Measurements from ENCODE around the gene FUT3. TPM values are rescaled to one million over a fixed set of nuclear protein-coding genes. Genes with fewer than 3 reads are reported as not detected.
"Not testable (repeated sequence)": the region's sequence is repeated elsewhere in the genome, so short reads cannot be mapped to it uniquely, and the experiment has no call there.

The FUT3 gene
- total RNA-seq, 1 donor from 2014 or later, result 32.0 TPM

DNA sequence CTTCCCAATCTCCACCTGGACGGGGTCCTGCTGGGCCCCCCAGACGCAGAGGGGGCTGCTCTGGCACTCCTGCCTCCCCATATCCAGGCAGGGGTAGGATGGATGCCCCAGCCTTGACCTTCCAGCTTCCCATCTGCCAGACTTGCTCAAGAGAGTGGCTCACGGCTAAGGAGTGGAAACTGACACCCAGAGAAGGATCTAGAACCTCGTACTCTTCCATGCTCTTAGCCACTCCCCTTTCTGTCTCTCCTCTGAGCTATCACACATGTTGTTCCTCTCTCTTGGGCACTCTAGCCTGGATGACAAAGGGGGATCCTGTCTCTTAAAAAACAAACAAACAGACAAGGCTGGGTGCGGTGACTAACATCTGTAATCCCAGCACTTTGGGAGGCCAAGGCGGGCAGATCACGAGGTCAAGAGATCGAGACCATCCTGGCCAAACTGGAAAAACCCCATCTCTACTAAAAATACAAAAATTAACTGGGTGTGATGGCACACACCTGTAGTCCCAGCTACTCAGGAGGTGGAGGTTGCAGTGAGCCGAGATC is 31.2 kb upstream of the FUT3 start:
- DNase-seq (ENCODE audit: low spot score), result no peak

DNA sequence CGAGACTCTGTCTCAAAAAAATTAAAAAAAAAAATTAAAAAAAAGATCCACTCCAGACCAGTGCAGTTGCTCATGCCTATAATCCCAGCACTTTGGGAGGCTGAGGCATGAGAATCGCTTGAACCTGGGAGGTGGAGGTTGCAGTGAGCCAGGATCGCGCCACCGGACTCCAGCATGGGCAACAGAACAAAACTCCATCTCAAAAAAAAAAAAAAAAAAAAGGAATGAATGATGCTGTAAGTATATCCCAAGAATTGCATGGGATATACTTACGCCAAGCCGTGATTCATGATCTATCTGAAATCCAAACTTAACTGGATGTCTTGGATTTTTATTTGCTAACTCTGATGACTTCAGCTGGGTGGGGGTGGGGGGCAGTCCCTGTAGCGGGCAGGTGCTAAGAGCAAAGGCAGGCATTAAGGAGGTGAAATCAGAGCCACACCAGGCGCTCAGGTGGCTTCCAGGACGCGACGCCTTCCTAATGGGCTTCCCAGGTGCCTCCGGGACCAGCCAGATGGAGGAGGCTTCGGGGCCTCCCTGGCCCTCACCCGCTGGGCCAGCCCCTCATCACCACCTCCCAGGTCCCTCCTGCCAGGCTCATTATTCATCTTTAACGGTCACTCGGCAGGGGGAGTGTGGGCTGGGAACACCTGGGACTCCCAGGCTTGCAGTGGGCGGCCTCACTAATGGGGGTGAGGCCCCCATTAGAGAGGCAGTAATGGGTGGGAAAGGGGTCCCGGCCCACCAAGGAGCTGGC is 30.5 kb upstream of the FUT3 start:
- DNase-seq (ENCODE audit: low spot score), result no peak

DNA sequence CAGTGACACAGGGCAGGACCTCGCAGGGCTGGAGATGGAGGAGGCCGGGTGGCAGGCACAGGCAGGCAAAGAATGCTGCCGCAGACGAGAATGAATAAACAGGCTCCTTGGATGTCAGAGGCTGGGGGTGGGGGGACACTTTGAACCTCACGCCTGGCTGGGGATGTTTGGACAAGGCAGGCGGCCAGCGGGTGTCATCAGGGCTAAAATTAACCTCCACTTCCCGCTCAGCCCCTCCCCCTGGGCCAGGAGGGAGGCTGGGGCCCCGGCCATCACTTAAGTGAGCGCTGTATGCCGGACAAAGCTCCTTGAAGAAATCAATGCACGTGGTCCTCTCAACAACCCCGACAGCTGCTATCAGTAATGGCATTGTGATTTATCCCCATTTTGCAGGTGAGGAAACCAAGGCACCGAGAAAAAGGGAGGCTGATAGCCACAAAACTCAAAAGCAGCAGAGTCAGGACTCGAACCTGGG is 29.4 kb upstream of the FUT3 start:
- peak; percentile 88 for DNase-seq (ENCODE audit: low spot score)

DNA sequence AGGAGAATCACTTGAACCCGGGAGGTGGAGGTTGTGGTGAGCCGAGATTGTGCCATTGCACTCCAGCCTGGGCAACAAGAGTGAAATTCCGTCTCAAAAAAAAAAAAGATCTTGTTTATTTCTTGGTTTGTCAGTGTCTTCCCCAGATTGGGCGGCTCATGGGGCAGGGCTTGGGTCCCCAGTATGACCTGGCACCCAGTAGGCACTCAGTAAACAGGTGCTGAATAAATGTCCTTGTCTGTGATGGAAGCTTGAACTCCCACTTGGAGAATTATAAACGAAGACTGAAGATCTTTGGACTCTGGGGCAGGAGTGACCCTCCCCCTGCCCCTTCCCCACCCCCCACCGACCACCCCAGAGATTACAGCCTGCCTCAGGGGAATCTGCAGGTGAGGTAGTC is 28.9 kb upstream of the FUT3 start:
- DNase-seq (ENCODE audit: low spot score), result no peak

DNA sequence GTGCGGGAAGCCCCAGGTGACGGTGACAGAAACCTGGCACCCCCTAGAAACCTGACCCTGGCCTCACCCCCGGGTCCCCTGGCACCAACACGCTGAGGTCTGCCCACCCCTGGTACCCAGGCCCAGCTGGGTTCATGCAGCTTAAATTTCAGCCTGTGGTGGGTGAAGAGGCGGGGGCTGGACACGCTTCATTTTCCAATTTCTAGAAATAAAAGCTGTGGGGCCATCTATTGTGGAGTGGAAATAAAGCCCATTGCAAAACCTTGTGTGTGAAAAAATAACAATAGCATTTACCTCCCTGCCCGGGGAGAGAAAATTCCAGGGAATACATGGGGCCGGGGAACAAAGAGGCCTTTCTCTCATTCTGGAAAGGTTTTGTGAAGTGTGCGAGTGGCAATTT is 26.6 kb upstream of the FUT3 start:
- no peak for DNase-seq (ENCODE audit: low spot score)

DNA sequence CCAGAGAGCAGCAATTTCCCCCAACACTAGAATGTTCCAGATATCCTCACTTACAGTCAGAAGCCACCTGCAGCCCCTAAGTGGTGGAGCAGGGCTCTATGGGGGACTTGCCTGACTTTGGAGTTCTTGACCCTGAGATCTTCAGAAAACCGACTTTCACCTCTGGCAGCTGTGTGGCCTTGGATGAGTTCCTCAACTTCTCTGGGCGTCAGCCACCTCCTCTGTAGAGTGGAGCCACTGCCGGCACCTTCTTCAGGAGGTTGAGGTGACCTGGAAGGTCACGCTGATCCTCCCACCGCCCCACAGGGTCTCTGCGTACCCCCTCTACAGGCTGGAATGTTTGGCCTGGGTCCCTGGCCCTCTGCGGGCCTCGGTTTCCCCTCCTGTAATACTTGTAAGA is 26.2 kb upstream of the FUT3 start:
- DNase-seq (ENCODE audit: low spot score), result no peak

DNA sequence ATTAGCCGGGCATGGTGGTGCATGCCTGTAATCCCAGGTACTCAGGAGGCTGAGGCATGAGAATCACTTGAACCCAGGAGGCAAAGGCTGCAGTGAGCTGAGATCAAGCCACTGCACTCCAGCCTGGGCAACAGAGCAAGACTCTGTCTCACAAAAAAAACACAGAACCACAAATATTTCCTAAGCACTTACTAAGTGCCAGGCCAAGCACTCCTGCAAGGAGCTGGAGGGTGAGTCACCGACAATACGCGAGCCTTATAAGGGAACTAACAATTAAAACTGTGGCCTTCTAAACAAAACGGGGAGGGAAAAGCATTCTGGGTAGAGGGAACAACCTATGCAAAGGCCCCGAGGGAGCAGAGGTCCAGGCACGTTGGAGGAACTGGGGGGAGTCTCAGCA is 23.2 kb upstream of the FUT3 start:
- DNase-seq (ENCODE audit: low spot score), result not testable (repeated sequence)

DNA sequence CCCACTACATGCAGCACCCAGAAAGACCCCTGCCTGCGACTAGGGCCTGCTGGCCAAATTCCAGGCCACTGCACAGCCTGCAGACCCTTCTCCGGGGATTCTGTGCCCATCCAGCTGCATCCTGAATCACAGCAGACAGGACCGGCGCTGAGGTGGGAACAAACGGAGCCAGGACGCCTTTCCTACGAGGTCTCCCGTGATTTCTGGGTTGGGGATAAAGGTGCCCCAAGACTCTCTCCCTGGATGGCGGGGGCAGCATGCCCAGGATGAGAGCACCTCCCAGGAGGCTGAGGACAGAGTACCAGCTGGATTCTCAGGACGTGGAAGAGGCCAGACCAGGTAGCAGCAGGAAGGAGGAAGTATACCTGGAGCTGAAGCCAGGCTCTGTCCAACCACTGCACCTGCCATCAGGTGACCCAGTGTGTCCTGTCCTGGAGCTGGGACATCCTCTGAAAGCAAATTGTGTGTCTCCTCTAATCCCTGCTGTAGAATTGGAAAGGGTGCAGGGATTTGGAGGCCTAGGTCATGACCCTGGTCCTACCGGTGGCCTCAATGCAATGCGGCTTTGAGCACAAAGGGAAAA is 22.5 kb upstream of the FUT3 start:
- no peak for DNase-seq (ENCODE audit: low spot score)

DNA sequence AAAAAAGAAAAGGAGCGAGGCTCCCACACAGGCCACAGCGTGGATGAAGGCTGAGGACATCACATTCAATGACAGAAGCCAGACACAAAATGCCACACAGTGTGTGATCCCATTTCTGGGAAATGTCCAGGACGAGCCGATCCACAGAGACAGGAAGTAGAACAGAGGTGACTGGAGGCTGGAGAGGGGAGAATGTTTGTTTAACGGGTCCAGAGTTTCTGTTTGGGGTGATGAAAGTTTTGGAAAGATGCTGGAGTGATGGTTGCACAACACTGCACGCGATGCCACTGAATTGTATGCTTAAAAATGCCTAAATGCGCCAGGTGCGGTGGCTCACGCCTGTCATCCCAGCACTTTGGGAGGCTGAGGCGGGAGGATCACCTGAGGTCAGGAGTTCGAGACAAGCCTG is 19.7 kb upstream of the FUT3 start:
- DNase-seq (ENCODE audit: low spot score), result no peak

DNA sequence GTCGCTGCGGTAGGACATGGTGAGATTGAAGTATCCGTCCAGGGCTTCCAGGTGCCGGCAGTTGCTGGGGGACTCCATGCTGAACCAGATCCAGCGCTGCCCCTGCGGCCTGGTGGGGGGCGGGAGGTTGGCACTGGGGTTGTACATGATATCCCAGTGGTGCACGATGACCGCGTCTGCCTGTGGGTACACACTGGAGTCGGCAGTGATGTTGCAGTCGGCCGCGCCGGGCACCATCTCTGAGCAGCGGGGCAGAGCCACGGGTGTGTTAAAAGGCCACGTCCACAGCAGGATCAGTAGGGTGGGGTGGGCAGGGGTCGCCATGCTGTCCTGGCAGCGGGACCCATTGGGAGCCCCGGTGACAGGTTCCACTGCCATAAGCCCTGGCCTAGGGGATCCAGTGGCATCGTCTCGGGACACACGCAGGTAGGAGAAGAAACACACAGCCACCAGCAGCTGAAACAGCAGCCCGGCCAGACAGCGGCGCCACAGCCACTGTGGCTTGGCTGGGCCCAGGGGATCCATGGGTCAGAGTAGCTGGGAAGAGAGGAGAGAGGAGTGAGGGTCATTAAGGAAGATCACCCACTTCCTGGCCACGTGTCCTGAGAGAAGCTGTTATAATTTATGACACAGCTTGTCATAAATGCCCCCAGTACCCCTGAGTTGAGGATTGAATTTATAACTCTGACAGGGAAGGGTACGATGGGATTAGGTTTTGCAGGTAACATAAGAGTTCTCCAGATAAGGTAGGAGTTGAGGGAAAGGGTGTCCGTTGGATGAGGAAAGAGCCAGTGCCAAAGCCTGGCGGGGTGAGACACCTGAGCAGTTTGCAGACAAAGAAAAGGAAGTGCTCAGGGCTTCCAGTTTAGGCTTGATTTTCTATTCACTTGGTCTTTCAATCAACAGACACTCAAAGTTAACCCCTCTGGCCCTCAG is 16.2 kb upstream of the FUT3 start:
- DNase-seq (ENCODE audit: low spot score), result no peak

DNA sequence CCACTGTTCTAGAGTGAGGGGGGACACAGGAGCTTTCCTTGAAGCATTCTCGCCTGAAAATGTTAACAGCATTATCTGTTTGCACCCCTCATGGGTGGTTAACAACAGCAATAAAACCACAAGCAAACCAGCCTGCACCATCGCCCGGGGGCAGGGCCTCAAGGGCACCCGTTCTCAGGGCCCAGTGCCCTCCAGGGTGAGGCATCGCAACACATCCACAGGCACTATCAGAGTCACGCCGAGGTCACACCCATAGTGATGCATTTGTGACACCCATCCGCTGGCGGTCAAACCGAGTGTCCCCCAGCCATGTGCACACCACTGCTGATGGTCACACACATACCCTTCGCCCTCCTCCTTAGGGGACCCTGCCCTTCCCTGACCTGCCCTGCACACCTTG is 14.5 kb upstream of the FUT3 start:
- no peak for DNase-seq (ENCODE audit: low spot score)

DNA sequence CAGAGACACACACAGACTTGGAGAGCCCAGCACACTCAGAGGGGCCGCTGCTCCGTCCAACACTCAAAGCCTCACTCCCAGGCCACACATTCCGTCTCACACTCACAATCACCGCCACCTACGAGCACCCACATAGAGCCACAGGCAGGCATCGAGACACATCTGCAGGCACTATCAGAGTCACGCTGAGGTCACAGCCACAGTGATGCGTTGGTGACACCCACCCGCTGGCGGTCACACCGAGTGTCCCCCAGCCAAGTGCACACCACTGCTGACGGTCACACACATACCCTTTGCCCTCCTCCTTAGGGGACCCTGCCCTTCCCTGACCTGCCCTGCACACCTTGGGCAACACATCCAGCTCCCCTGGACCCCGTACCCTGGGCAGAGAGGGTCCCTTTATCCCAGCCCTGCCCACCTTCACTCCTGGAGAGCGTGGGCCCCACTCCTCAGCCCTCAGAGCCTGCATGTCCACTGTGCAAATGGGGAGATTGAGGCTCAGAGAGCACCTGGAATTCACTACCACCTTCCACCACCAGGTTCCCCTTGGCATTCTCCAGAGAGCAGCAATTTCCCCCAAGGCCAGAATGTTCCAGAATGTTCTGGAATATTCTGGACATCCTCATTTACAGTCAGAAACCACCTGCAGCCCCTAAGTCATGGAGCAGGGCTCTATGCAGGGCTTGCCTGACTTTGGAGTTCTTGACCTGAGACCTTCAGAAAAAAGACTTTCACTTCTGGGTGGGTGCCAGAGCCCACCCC is 13.7 kb upstream of the FUT3 start:
- no peak for DNase-seq (ENCODE audit: low spot score)

DNA sequence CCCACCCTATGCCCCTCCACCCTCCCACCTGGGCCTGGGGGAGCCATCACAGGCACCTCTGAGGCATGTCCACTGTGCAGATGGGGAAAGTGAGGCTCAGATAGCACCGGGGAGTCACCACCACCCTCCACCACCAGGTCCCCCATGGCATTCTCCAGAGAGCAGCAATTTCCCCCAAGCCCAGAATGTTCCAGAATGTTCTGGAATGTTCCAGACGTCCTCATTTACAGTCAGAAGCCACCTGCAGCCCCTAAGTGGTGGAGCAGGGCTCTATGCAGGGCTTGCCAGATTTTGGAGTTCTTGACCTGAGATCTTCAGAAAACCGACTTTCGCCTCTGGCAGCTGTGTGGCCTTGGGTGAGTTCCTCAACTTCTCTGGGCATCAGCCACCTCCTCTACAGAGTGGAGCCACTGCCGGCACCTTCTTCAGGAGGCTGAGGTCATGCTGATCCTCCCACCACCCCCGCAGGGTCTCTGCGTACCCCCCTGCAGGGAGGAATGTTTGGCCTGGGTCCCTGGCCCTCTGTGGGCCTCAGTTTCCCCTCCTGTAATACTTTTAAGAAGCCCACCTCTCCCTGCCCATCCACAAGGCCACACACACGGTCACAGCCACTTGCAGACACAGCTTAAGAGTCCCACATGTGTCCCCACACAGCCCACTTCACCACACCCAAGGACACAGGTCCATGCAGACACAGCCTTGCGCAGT is 12.9 kb upstream of the FUT3 start:
- no peak for DNase-seq (ENCODE audit: low spot score)

DNA sequence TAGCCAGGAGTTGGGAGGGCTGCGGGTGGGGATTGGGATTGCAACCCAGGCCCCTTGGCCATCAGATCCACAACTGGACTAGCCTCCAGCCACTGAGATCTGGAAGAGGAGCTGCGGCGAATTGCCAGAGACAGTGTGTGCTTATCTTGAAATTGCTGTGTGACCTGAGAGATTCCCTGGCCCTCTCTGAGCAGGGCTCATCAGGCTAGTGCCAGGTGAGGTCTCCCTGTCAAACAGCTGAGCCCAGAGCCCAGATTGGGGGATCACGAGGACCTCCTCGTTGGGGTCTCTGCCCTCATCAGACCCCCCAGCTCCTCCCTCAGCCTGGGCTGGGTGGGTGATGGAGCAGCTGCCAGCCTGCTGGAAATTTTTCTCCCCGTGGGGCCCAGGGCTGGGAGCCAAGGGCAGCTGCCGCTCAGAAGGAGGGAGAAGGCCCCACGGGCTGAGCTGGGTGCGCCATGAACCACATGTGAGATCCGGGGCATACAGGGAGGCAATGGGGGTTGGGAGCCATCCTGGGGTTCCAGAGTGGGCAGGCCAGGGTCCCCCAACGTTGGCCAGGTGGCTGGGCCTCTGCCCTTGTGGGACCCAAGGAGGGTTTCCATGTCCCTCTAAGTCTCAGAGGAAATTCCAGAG is 11.9 kb upstream of the FUT3 start:
- no peak for DNase-seq (ENCODE audit: low spot score)

DNA sequence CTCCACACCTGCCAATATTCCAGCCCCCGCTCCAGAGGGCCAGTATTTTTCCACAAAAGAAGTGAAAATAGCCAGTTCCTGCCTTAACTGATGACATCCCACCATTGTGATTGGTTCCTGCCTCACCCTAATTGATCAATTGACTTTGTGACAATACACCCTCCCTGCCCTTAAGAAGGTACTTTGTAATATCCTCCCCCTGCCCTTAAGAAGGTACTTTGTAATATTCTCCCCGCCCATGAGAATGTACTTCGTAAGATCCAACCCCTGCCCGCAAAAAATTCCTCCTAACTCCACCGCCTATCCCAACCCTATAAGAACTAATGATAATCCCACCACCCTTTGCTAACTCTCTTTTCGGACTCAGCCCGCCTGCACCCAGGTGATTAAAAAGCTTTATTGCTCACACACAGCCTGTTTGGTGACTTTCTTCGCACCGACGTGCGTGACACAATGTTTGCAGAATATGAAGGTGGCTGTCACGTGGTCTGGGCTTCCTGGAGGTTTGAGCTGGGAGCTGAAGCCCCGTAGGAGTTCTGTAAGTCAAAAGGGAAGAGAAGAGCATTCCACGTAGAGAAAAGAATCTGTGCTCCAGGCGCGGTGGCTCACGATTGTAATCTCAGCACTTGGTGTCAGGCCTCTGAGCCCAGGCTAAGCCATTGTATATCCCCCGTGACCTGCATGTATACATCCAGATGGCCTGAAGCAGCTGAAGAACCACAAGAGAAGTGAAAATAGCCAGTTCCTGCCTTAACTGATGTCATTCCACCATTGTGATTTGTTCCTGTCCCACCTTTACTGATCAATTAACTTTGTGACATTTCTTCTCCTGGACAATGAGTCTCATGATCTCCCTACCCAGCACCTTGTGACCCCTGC is 6.2 kb upstream of the FUT3 start:
- no peak for DNase-seq (ENCODE audit: low spot score)

DNA sequence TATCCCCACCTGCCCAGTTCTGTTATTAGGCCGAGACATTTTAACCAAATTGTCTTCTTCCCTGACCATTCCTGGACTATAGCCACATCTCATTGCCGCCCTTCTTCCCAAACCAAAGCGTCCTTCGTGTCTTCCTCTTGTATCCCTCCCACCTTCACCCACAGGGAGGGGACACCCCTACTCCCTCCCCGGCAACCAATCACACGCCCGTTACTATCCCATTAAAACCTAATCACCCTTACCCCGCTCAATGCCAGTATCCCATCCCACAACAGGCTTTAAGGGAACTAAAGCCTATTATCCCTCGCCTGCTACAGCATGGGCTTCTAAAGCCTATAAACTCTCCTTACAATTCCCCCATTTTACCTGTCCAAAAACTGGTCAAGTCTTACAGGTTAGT is 3.9 kb upstream of the FUT3 start:
- DNase-seq (ENCODE audit: low spot score), result not testable (repeated sequence)

DNA sequence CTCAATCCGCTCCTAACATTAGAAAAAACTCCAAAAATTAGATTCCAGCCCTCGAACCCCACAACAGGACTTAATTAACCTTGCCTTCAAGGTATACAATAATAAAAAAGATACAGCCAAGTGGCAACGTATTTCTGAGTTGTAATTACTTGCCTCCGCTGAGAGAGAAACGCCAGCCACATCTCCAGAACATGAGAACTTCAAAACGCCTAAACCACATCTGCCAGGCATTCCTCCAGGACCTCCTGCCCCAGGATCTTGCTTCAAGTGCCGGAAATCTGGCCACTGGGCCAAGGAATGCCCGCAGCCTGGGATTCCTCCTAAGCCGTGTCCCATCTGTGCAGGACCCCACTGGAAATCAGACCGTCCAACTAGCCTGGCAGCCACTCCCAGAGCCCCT is 2.9 kb upstream of the FUT3 start:
- not testable (repeated sequence) for DNase-seq (ENCODE audit: low spot score)

DNA sequence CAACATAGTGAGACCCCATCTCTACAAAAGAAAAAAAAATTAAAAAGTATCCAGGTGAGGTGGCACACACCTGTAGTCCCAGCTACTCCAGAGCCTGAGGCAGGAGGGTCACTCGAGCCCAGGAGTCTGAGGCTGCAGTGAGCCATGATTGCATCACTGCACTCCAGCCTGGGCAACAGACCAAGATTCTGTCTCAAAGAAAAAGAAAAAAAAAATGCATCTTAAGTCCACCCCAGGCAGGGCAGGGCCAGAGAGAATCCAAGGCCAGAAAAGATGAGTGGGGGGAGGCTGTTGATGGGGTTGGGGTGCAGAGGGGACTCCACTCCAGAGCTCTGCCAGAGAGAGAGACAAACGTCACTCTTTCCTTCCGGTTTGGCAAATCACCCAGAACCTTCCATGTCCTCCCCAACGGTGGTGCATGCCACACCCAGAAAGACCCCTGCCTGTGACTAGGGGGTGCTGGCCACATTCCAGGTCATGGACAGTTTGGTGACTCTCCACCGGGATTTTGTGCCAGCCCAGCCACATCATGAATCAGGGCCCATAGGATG is 431 bp downstream of the FUT3 start:
- peak; percentile 60 for DNase-seq (ENCODE audit: low spot score)

DNA sequence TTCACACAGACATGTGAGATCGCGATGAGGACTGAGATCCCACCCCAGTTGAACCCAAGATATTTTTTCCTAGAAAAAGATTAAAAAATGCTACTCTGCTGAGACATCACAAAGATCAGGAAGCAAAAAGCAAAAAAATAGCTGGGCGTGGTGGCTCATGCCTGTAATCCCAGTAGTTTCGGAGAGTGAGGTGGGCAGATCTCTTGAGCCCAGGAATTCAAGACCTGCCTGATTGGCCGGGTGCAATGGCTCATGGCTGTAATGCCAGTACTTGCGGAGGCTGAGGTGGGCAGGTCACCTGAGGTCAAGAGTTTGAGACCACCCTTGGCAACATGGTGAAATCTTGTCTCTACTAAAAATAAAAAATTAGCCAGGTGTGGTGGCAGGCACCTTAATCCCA is 1.1 kb downstream of the FUT3 start:
- DNase-seq (ENCODE audit: low spot score), result no peak
